HG03103 (cell line): ENCODE measurements around the gene ZNF286A.
"Not testable (repeated sequence)": the region's sequence is repeated elsewhere in the genome, so short reads cannot be mapped to it uniquely, and the experiment has no call there.

ENCODE experiments used
- ATAC-seq: cut with Tn5 transposase; IDR thresholded peaks from one replicate; pipeline ENCODE4 v1.9.1; 2021; ENCODE audit warnings: low read depth; ENCODE audit not compliant: unreplicated experiment

Gene ZNF286A

GRCh38 chr17:15749403-15749802, 49.9 kb downstream of the ZNF286A start:
- ATAC-seq: not testable (repeated sequence)

GRCh38 chr17:15768865-15769533, 69.4 kb downstream of the ZNF286A start:
- ATAC-seq: not testable (repeated sequence)
